Measurements from ENCODE around the gene HRG. TPM values are rescaled to one million over a fixed set of nuclear protein-coding genes. Genes with fewer than 3 reads are reported as not detected.

Gene HRG
- total RNA-seq, 1 experiment from 2014 or later, result not detected

GRCh38 chr3:186637686-186638085 is 28.1 kb upstream of the HRG start:
- no peak for DNase-seq (ENCODE audit: low read depth)

GRCh38 chr3:186638259-186638658 is 27.6 kb upstream of the HRG start:
- DNase-seq (ENCODE audit: low read depth), result no peak

- no peak for DNase-seq (ENCODE audit: low read depth)
Measured at GRCh38 chr3:186639778-186640472, 25.9 kb upstream of the HRG start, which contains the start of gene FETUB. Gene FETUB (plus strand): TSS chr3:186640399. CDS start chr3:186640461, 62 bp downstream.

- peak; percentile 75 for DNase-seq (ENCODE audit: low read depth)
Measured at GRCh38 chr3:186640473-186640818, 25.4 kb upstream of the HRG start.

GRCh38 chr3:186640929-186641328 is 24.9 kb upstream of the HRG start:
- no peak for DNase-seq (ENCODE audit: low read depth)

- DNase-seq (ENCODE audit: low read depth), result no peak
Measured at GRCh38 chr3:186642014-186642413, 23.8 kb upstream of the HRG start.

GRCh38 chr3:186643493-186643892 is 22.3 kb upstream of the HRG start:
- no peak for DNase-seq (ENCODE audit: low read depth)

- DNase-seq (ENCODE audit: low read depth), result no peak
Measured at GRCh38 chr3:186644683-186645082, 21.1 kb upstream of the HRG start.

GRCh38 chr3:186646106-186646505 is 19.7 kb upstream of the HRG start:
- no peak for DNase-seq (ENCODE audit: low read depth)

- DNase-seq (ENCODE audit: low read depth), result no peak
Measured at GRCh38 chr3:186646841-186647240, 19.0 kb upstream of the HRG start.

GRCh38 chr3:186648851-186649250 is 17.0 kb upstream of the HRG start:
- no peak for DNase-seq (ENCODE audit: low read depth)

GRCh38 chr3:186651678-186652215 is 14.1 kb upstream of the HRG start:
- DNase-seq (ENCODE audit: low read depth), result no peak

GRCh38 chr3:186653080-186653707 is 12.6 kb upstream of the HRG start:
- no peak for DNase-seq (ENCODE audit: low read depth)

- DNase-seq (ENCODE audit: low read depth), result no peak
Measured at GRCh38 chr3:186653984-186654383, 11.8 kb upstream of the HRG start.

- DNase-seq (ENCODE audit: low read depth), result no peak
Measured at GRCh38 chr3:186663361-186664118, 2.3 kb upstream of the HRG start.

GRCh38 chr3:186664119-186664495 is 1.7 kb upstream of the HRG start:
- DNase-seq (ENCODE audit: low read depth), result no peak

GRCh38 chr3:186664506-186664905 is 1.3 kb upstream of the HRG start:
- no peak for DNase-seq (ENCODE audit: low read depth)

- DNase-seq (ENCODE audit: low read depth), result no peak
Measured at GRCh38 chr3:186668426-186668825, 2.6 kb downstream of the HRG start.

GRCh38 chr3:186669378-186670084 is 3.7 kb downstream of the HRG start:
- DNase-seq (ENCODE audit: low read depth), result no peak

GRCh38 chr3:186670155-186670554 is 4.3 kb downstream of the HRG start:
- no peak for DNase-seq (ENCODE audit: low read depth)

GRCh38 chr3:186671051-186671450 is 5.2 kb downstream of the HRG start:
- no peak for DNase-seq (ENCODE audit: low read depth)

- no peak for DNase-seq (ENCODE audit: low read depth)
Measured at GRCh38 chr3:186678604-186679003, 12.8 kb downstream of the HRG start.

All from RPMI7951 (cell line).